Body of pancreas (tissue), 4 donors: ENCODE results near the gene ARFGEF2. TPM values are rescaled to one million over a fixed set of nuclear protein-coding genes. Genes with fewer than 3 reads are reported as not detected.

Source experiments
- ATAC-seq: fragments of 150-250 bp; one replicate; pipeline ENCODE4 v1.9.1; 2016
- DNase-seq, 4 donors: peaks; one replicate each; pipeline ENCODE4 v3.0.0-alpha.2; 2019
- H3K27ac ChIP-seq, 4 donors: fragments of 200-600 bp; sonication (generic); 1 replicate in 3 of 4; 2 replicates in 1 of 4; pipeline versions ENCODE4 v1.5.1 to v1.6.1; 2016 to 2019; ENCODE audit warnings: mild to moderate bottlenecking in 1 of 4, mixed read lengths in 1 of 4, moderate library complexity in 1 of 4
- H3K27me3 ChIP-seq, 2 donors: fragments of 200-600 bp; sonication (generic); one replicate each; pipeline ENCODE4 v1.6.0; 2016; ENCODE audit warnings: mild to moderate bottlenecking in 1 of 2
- H3K36me3 ChIP-seq, 2 donors: fragments of 200-600 bp; sonication (generic); replicated peaks in 1 of 2; 2 replicates each; pipeline ENCODE4 v1.5.1; 2016; ENCODE audit warnings: low read depth in 2 of 2; ENCODE audit not compliant: insufficient read depth in 1 of 2
- H3K4me1 ChIP-seq: fragments of 200-600 bp; sonication (generic); one replicate; pipeline ENCODE4 v1.6.0; 2016
- H3K4me3 ChIP-seq, 2 donors: fragments of 200-600 bp; sonication (generic); 1 replicate in 1 of 2; 2 replicates in 1 of 2; pipeline ENCODE4 v1.5.1; 2016 to 2019
- H3K9me3 ChIP-seq, 3 donors: fragments of 200-600 bp; sonication (generic); 1 replicate in 2 of 3; 2 replicates in 1 of 3; pipeline ENCODE4 v1.5.1; 2016
- POLR2A ChIP-seq, 3 donors: fragments of 450-650 bp; IDR thresholded peaks; one replicate each; pipeline ENCODE4 v1.6.1; 2016; ENCODE audit warnings: antibody characterized with exemption in 3 of 3, mild to moderate bottlenecking in 2 of 3
- WGBS, 2 donors: methylation state at CpG; one replicate each; pipeline ENCODE4 v1.1.5; 2017; 5-methylcytosine and 5-hydroxymethylcytosine counted together
- intact Hi-C: fragments of 100-400 bp; cut with DNase I; formaldehyde crosslinking; loops from one replicate; pipeline ENCODE4 v1.15.1; 2023
- total RNA-seq, 2 donors: library from RNA; depleted of rRNA; stranded (reverse); fragments of >200 nt; gene quantifications; one replicate each; pipeline ENCODE4 v1.1.0, GENCODE V29; 2016
- TF ChIP-seq, protein P1 (sequence below), 7 experiments: fragments of 450-650 bp in 4 of 7; fragments of 200-600 bp in 3 of 7; sonication (generic) in 3 of 7; IDR thresholded peaks; one replicate each; pipeline ENCODE4 v1.5.1; 2016 to 2019; ENCODE audit warnings: antibody characterized with exemption in 7 of 7

Gene ARFGEF2
- total RNA-seq, 2 donors from 2014 or later: 17.5 to 26.5 TPM

GRCh38 chr20:48898896-48899530, 22.5 kb upstream of the ARFGEF2 start:
- ATAC-seq: no peak
- 48 to 68% methylated on average over 5 of the region's 5 CpGs for WGBS, 2 donors
- Histone ChIP-seq H3K9me3 (no peaks in the 10 kb centered on the region), H3K27me3 (no peaks in the 10 kb centered on the region), H3K4me1 (no peaks in the 10 kb centered on the region), H3K36me3 (no peaks in the 10 kb centered on the region), H3K27ac (no peak overlapping the region), H3K4me3 (no peak overlapping the region)
- intact Hi-C loops: no loop called here
- TF ChIP-seq POLR2A (IDR thresholded peaks at IDR 0.05): no peak
- TF ChIP-seq, protein P1, sequence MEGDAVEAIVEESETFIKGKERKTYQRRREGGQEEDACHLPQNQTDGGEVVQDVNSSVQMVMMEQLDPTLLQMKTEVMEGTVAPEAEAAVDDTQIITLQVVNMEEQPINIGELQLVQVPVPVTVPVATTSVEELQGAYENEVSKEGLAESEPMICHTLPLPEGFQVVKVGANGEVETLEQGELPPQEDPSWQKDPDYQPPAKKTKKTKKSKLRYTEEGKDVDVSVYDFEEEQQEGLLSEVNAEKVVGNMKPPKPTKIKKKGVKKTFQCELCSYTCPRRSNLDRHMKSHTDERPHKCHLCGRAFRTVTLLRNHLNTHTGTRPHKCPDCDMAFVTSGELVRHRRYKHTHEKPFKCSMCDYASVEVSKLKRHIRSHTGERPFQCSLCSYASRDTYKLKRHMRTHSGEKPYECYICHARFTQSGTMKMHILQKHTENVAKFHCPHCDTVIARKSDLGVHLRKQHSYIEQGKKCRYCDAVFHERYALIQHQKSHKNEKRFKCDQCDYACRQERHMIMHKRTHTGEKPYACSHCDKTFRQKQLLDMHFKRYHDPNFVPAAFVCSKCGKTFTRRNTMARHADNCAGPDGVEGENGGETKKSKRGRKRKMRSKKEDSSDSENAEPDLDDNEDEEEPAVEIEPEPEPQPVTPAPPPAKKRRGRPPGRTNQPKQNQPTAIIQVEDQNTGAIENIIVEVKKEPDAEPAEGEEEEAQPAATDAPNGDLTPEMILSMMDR (IDR thresholded peaks at IDR 0.05): no peak
- no peak for DNase-seq

DNA sequence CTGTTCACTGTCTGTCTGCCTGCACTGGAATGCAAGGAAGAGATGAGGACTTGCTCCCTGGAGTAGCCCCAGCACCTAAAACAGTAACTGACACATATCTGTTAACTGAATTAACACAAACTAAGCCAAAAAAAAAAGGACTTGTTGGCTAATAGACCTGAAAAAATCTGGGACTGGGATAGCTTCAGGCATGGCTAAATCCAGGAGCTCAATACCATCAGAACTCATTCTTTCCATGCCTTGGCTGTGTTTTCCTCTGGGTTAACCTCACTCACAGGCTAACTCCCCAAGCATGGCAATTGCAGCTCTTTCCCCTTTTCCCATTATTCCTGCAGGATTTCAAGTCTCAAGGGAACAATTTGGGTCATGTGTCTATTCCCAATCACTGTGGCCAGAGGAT, 21.6 kb upstream of the ARFGEF2 start:
- no peak for TF ChIP-seq POLR2A (IDR thresholded peaks at IDR 0.05)
- TF ChIP-seq, protein P1 (IDR thresholded peaks at IDR 0.05): no peak
- DNase-seq (no peak), ATAC-seq (no peak)
- Histone ChIP-seq H3K9me3 (no peaks in the 10 kb centered on the region), H3K4me1 (peaks cover 5% of the 10 kb centered on the region), H3K27ac (no peak overlapping the region), H3K4me3 (no peak overlapping the region), H3K36me3 (no peaks in the 10 kb centered on the region), H3K27me3 (peaks cover 0 to 4% of the 10 kb centered on the region in 2 donors)
- intact Hi-C loops: no loop called here

GRCh38 chr20:48901326-48901725, 20.2 kb upstream of the ARFGEF2 start:
- WGBS, 2 donors: 65 to 89% methylated on average over 4 of the region's 4 CpGs
- Histone ChIP-seq H3K27ac (no peak overlapping the region), H3K4me3 (no peak overlapping the region), H3K9me3 (no peaks in the 10 kb centered on the region), H3K27me3 (peaks cover 0 to 4% of the 10 kb centered on the region in 2 donors), H3K4me1 (peaks cover 9% of the 10 kb centered on the region), H3K36me3 (no peaks in the 10 kb centered on the region)
- no peak for DNase-seq
- TF ChIP-seq, protein P1 (IDR thresholded peaks at IDR 0.05): no peak
- no peak for TF ChIP-seq POLR2A (IDR thresholded peaks at IDR 0.05)
- no peak for ATAC-seq
- intact Hi-C loops: no loop called here

DNA sequence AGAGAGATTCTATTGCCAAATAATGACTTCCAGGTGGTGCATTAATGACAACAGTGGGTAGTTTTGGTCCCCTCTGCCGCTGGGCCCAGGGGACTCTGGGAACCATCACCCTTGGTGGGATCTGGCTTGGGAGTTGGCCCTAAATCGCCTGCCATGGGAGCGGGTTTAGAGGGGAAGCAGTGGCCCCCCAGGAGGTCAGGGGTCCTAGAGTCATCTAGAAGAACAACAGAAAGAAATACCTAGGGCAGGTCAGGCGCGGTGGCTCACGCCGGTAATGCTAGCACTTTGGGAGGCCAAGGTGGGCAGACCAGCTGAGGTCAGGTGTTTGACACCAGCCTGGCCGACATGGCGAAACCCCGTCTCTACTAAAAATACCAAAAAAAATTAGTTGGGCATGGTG, 17.8 kb upstream of the ARFGEF2 start:
- DNase-seq (no peak), ATAC-seq (no peak)
- 76 to 91% methylated on average over 7 to 10 of the region's 10 CpGs for WGBS, 2 donors
- Histone ChIP-seq H3K4me3 (no peak overlapping the region), H3K27me3 (peaks cover 0 to 4% of the 10 kb centered on the region in 2 donors), H3K27ac (no peak overlapping the region), H3K4me1 (peaks cover 9% of the 10 kb centered on the region), H3K36me3 (no peaks in the 10 kb centered on the region), H3K9me3 (no peaks in the 10 kb centered on the region)
- TF ChIP-seq, protein P1 (IDR thresholded peaks at IDR 0.05): no peak
- no peak for TF ChIP-seq POLR2A (IDR thresholded peaks at IDR 0.05)
- intact Hi-C loops: loop anchor here (2.0 kb wide), 1 partner anchor 247 kb away; no protein-coding TSS in a partner anchor
